Measurements from ENCODE around the gene RIMS4.

Gene RIMS4

GRCh38 chr20:44759595-44759994, 50.8 kb downstream of the RIMS4 start:
- no peak for FAIRE-seq

GRCh38 chr20:44758247-44759101, 51.9 kb downstream of the RIMS4 start:
- FAIRE-seq, result no peak

DNA sequence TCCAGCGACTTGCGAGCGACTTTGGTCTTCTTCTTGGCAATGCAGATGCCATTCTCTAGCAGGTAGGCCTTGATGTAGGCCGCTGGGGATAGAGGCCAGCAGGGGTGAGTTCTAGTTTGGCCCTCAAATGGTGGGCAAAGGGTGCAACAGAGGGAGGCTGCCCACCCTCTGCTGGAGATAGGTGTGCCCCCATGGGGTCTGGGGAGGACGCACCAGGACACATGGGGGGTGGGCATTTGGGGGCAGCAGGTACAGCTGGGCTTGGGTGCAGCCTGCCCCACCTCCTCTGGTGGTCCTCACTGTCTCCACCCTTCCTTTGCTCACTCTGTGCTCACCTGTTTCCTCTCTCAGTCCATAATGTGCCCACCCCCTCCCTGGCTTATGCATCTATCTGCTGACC, 53.4 kb downstream of the RIMS4 start:
- FAIRE-seq, result no peak

GRCh38 chr20:44756011-44756688, 54.2 kb downstream of the RIMS4 start:
- no peak for FAIRE-seq

GRCh38 chr20:44754554-44754953, 55.8 kb downstream of the RIMS4 start:
- no peak for FAIRE-seq

DNA sequence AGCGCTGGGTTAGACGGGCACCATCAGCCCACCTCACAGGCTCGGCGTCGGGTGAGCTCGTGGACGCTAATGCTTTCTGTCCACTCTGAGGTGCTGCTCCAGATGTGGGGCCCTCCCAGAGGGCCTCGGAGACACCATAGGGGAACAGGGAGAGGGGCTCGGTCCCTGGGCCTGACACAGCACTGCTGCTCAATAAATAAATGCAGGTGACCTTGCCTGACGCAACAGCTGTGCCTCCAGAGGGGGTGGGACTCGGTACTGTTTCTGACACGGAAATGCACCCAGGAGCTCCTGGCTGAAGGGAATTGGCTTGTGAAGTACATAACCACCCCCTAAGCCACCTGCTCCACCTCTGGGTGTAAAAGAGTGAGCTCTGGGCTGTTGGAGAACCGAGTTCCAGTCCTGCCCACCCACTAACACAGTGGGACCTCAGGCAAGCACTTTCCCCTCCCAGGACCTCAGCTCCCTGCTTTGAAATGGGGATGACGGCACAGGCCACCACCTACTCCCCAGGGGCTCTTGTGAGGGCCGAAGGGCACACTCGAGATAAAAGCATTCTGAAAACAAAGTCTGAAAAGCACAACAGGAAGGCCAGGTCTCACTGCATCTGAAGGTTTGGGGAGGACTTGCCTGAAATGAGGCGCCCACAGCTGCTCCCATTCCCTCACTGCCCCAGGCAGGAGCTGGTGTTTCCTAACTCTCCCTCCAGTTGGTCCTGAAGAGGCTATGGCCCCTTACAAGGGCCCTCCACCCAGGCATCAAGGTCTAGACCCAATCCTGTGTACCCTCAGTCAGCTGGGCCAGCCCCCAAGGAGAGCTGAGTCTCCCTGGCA, 58.0 kb downstream of the RIMS4 start:
- FAIRE-seq, result no peak

- no peak for FAIRE-seq
Observed at GRCh38 chr20:44750081-44750805, 60.1 kb downstream of the RIMS4 start.

DNA sequence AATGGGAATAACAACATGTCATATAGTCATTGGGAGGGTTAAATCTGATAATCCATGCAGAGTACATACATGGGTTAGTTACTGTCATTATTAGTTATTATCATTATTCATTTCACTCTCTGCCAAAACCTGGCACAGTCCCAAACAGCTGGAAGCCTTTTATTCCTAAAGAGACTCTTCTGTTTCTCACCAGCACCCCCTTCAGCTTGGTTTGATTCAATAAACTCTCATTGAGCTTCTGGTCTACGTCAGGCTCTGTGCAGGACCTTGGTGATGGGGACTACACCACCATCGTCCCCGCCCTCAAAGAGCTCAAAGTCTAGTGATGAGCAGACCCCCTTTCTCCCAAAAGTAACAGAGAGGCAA, 62.4 kb downstream of the RIMS4 start:
- no peak for FAIRE-seq

- FAIRE-seq, result peak; percentile 88
Observed at GRCh38 chr20:44747166-44748004, 63.0 kb downstream of the RIMS4 start.

DNA sequence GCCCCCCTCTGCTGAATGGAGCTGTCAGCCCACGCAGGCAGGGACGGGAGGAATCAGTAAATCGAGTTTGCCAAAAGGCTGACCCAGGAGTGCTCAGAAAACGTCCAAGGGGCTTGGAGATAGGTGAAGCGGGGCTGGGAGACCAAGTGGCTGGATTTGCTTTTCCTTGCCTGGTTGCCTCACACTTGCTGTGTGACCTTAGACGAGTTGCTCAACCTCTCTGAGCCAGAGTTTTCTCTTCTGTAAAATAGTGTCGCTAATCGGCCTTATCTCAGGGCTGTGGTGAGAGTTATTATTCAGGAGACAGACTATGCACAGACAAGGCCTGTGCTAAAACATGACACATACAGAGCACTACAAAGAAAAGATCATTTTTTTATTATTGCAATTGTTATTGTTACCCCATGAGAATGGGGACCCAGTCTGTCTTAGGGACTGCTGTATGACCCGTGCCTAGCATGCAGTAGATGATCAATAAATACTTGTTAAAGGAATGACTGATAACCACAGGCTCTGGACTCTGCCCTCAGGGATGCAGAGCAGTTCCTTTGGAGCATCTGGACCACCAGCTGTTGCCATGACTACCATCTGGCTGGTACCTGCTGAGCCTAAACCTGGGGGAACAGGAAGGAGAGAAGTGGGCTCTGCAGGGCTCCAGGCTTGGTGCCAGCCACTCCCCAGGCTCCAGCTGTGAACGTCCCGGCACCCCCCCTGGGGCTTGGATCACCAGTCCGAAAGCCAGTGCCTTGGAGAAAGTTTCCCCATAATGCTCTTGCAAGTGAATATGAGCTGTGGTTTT, 63.8 kb downstream of the RIMS4 start:
- no peak for FAIRE-seq

DNA sequence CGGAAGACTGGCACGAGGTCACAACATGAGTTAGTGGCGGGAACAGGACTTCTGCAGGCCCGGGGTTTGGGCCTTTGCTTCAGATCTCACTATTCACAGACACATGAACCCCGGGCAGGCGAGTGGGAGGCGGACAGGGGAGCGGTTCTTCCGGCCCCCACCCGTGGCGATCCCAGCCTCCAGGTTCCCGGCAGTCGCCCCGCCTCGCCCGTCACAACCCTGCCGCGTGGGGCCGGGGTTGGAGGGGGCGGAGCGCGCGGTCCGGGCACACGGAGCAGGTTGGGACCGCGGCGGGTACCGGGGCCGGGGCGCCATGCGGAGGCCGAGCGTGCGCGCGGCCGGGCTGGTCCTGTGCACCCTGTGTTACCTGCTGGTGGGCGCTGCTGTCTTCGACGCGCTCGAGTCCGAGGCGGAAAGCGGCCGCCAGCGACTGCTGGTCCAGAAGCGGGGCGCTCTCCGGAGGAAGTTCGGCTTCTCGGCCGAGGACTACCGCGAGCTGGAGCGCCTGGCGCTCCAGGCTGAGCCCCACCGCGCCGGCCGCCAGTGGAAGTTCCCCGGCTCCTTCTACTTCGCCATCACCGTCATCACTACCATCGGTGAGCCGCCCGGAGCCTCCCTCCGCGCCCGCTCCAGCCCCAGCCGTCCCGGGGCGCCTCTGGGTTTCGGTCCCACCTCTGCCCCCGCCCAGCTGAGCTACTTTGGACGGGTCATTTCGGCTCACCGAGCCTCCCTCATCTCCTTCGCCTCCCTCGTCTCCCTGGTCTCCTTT, 64.6 kb downstream of the RIMS4 start, which contains the start of gene KCNK15:
KCNK15 (plus strand) TSS at position 268 of the 769 bp plus-strand sequence; CDS start at position 314, 46 bp downstream.
- no peak for FAIRE-seq

- FAIRE-seq, result no peak
Observed at GRCh38 chr20:44745122-44745597, 65.2 kb downstream of the RIMS4 start.

- FAIRE-seq, result no peak
Observed at GRCh38 chr20:44743916-44744655, 66.3 kb downstream of the RIMS4 start.

DNA sequence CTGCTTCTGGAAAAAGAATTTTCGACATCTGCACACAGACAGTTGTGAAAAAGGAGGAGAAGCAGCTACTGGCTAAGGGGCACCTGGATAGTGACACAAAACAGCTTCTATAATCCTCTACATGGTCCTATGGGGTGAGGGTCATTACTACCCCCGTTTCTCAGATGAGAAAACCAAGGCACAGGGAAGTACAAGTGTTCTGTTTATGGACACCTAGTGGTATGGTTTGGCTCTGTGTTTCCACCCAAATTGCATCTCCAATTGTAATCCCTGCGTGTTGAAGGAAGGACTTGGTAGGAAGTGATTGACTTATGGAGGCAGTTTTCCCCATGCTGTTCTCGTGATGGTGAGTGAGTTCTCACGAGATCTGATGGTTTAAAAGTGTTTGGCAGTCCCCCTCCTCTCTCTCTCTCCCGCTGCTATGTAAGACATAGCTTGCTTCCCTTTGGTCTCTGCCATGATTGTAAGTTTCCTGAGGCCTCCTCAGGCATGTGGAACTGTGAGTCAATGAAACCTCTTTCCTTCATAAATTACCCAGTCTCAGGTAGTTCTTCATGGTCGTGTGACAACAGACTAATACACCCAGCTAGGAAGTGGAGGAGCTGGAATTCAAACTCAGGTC, 67.2 kb downstream of the RIMS4 start:
- peak; percentile 6 for FAIRE-seq

- no peak for FAIRE-seq
Observed at GRCh38 chr20:44742304-44743079, 67.9 kb downstream of the RIMS4 start.

DNA sequence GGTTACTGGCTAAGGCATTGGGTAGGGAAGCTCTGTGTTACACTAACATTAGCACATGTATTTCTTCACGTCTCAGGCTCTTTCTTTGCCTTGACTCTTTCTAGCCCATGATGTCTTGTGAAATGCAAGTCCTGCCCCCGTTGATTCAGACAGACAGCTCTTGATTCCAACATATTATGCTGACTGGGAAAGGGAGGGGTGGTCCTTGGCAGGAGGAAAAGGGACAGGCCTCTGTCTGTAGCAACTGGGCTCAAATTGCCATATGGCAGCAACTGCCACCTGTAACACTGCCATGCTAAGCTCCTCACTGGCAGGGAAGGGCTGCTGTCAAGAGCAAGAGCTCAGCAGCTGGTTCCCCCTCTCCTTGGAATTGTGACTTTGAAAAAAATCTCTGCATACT, 70.4 kb downstream of the RIMS4 start:
- FAIRE-seq, result no peak

DNA sequence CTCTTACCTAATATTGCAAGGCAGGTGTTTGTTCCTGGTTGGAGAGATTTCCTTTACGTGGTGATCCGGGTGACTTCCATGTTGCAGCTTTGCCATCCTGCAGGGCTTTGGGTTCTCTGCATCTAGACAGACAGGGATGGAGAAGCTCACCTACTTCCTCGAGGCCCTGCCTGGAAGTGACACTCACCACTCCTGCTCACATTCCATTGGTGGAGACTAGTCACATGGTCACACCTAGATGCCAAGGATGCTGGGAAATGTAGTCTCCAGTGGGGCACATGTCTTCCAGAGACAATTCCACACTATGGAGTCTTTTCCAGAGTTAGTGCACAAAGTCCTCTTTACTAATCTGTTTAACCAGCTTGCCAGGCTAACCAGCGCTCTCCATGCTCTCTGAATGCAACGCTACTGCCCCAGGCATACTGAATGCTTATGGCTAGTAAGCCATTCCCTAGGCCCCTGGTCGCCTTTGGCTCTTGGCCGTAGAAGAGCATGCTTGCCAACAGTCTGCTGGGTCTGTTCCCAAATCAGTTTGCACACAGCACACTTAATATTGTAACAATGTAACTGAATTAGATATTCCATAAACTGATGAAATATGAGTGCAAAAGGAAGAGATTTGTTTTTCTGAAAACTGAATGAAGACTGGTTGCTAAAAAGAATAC, 71.4 kb downstream of the RIMS4 start:
- FAIRE-seq, result peak; percentile 90

Data from G401.6 (cell line).